Measurements from ENCODE around the gene BCAM.
"Not testable (repeated sequence)": the region's sequence is repeated elsewhere in the genome, so short reads cannot be mapped to it uniquely, and the experiment has no call there.

Gene BCAM

GRCh38 chr19:44848812-44849447, 40.0 kb downstream of the BCAM start:
- DNase-seq (ENCODE audit: low read depth in 2 of 2): no peak

- no peak for DNase-seq (ENCODE audit: low read depth in 2 of 2)
These were observed 41.8 kb downstream of the BCAM start for GRCh38 chr19:44850641-44851109.

- no peak for DNase-seq (ENCODE audit: low read depth in 2 of 2)
These were observed 42.5 kb downstream of the BCAM start for GRCh38 chr19:44851427-44851826.

GRCh38 chr19:44855606-44856005, 46.7 kb downstream of the BCAM start:
- DNase-seq (ENCODE audit: low read depth in 2 of 2): no peak

- no peak for DNase-seq (ENCODE audit: low read depth in 2 of 2)
These were observed 47.6 kb downstream of the BCAM start for GRCh38 chr19:44856421-44857083.

GRCh38 chr19:44857837-44858236, 48.9 kb downstream of the BCAM start:
- DNase-seq (ENCODE audit: low read depth in 2 of 2): no peak

GRCh38 chr19:44861576-44861975, 52.7 kb downstream of the BCAM start:
- not testable (repeated sequence) for DNase-seq (ENCODE audit: low read depth in 2 of 2)

GRCh38 chr19:44863990-44864389, 55.1 kb downstream of the BCAM start:
- DNase-seq (ENCODE audit: low read depth in 2 of 2): no peak

GRCh38 chr19:44865196-44865767, 56.4 kb downstream of the BCAM start:
- DNase-seq (ENCODE audit: low read depth in 2 of 2): no peak

GRCh38 chr19:44866664-44867063, 57.8 kb downstream of the BCAM start:
- no peak for DNase-seq (ENCODE audit: low read depth in 2 of 2)

- no peak for DNase-seq (ENCODE audit: low read depth in 2 of 2)
These were observed 58.7 kb downstream of the BCAM start for GRCh38 chr19:44867578-44867977.

GRCh38 chr19:44869733-44870470, 61.0 kb downstream of the BCAM start:
- DNase-seq (ENCODE audit: low read depth in 2 of 2): no peak

Data from activated CD4-positive, alpha-beta T cell treated with anti-CD3 and anti-CD28 coated beads for 24 hours (primary cell).